22Rv1 (cell line): Measurements from ENCODE around the gene TRIM38.

Source experiments
- H3K27ac ChIP-seq: fragments of 450-650 bp; 2 replicates; pipeline ENCODE4 v1.5.1; 2017
- ZFX ChIP-seq: fragments of 450-650 bp; IDR thresholded peaks from 2 replicates; pipeline ENCODE4 v1.6.1; 2017; ENCODE audit warnings: antibody characterized with exemption, borderline replicate concordance
- TF ChIP-seq, protein P1 (sequence below): fragments of 450-650 bp; IDR thresholded peaks from 2 replicates; pipeline ENCODE4 v1.5.1; 2017; ENCODE audit warnings: mild to moderate bottlenecking

Gene TRIM38

DNA sequence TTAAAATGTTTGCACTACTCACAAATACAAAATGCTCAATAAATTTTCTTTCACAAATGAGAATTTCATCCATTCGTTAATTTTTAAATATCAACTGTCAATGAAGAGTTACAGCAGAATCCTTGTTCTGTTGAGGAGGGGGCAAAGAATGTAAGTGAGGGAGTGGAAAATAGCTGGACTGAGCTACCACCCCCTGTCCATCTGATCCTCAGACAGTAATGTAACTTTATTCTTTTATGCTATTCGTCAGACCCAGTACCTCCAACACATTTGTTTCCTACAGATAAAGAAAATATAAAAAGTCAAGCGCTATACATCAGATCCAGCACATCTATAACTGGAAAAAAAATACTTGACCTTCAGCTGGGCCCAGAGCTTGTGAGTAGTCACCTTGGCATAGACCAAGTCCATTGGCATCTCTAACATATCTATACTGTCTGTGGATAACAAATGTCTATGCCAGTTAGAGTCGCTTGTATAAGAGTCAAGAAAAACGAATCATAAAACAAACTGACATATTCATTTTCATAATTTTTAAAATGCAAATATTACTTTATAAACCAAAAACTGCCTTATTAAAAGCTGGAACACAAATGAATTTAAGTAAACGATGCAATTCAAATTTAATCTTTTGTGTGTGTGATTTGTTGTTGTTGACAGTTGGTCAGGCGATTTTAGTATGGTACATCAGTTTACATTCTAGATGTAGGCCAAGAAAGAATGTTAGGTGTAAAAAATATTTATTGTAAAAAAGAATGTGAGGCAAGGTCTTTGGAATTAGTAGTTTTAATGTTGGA, 67.5 kb downstream of the TRIM38 start:
- H3K27ac ChIP-seq = peak overlapping the region; percentile 100
- no peak for TF ChIP-seq ZFX

DNA sequence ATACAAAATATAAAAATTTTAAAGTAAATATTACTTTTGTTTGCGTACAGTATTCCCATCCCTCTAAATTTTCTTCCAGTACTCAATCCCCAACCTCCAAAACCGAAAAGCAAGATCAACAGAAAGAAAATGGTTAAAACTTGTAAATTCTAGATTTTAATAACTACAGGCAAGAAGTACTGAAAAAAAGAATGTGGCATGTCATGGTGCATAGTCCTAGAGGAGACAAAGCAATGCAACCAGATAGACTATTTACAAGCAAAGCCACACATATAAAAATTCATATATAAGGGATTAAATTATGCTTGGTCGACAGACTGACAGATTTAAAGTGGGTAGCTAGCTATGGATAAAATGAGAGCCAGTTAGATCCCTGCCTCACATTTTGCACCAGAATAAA, 68.1 kb downstream of the TRIM38 start:
- H3K27ac ChIP-seq = peak overlapping the region; percentile 100
- TF ChIP-seq, protein P1, sequence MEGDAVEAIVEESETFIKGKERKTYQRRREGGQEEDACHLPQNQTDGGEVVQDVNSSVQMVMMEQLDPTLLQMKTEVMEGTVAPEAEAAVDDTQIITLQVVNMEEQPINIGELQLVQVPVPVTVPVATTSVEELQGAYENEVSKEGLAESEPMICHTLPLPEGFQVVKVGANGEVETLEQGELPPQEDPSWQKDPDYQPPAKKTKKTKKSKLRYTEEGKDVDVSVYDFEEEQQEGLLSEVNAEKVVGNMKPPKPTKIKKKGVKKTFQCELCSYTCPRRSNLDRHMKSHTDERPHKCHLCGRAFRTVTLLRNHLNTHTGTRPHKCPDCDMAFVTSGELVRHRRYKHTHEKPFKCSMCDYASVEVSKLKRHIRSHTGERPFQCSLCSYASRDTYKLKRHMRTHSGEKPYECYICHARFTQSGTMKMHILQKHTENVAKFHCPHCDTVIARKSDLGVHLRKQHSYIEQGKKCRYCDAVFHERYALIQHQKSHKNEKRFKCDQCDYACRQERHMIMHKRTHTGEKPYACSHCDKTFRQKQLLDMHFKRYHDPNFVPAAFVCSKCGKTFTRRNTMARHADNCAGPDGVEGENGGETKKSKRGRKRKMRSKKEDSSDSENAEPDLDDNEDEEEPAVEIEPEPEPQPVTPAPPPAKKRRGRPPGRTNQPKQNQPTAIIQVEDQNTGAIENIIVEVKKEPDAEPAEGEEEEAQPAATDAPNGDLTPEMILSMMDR = no peak
- TF ChIP-seq ZFX = no peak

DNA sequence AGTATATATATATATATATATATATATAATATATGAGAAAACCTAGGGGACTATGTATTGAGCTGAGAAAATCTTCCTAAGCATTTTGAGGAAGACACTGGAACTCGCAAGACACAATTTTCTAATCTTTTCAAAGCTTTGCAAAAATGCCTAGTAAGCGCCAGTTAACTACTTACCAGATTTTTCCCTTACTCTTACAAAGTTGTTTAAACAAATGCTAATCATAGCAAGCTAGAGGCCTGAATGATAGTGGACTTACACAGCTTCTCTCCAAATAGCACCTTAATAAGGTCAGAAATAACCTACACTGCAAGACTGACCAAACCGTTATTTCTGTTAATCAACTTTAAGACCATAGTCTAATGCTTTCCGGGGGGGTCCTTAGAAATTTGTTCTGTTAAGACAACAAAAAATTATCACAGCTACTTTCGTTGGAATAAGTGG, 68.6 kb downstream of the TRIM38 start:
- peak overlapping the region; percentile 100 for H3K27ac ChIP-seq
- TF ChIP-seq, protein P1 = no peak
- TF ChIP-seq ZFX = no peak

DNA sequence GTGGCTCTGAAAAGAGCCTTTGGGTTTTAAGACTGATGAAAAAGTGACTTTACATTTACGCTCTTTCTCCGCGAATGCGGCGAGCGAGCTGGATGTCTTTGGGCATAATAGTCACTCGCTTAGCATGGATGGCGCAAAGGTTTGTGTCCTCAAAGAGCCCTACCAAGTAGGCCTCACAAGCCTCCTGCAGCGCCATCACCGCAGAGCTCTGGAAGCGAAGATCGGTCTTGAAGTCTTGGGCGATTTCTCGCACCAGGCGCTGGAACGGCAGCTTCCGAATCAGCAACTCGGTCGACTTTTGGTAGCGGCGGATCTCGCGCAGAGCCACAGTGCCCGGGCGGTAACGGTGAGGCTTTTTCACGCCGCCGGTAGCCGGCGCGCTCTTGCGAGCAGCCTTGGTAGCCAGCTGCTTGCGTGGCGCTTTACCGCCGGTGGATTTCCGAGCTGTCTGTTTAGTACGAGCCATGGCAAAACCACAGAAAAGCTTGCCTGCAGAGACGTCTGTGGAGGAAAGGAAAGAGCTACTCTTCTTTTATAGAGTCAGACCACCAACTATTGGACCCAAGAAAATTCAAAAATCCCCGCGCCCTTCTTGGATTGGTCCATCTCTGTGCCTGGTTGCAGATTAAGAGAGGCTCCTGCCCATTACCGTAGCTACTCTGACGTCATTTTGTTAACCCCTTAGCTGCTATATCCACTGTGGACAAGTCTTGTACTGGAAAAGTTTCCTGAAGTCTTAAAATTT, 69.2 kb downstream of the TRIM38 start:
- peak overlapping the region; percentile 100 for H3K27ac ChIP-seq

DNA sequence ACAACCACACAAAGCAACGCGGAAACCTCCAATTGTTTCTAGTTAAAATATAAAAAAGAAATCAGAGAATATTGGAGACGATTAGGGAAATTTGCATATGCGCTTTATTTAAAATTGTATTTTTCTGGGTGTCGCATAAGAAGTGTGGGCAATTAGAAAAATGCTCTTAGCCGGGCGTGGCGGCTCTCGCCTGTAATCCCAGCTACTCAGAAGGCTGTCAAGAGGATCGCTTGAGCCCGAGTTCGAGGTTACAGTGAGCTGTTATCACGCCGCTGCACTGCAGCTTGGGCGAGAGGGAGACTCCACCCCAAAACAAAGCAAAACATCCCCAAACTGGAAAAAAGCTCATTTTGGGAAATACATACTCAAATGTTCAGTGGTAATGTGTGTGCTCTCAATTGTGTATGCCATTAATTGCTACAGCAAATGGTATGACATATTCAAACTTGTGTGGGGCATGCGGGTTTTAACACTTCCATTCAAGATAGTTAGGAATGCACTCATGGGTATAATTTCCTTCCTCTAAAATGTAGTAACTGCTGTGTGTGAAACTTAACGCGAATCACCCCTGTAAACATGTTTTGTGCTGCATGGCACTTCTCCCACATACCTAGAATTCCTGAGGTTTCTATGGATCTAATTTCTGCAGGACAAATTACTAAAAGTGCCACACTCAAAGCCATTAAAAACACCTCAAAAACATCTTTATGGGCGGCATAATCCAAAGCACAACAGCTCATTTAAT, 69.9 kb downstream of the TRIM38 start:
- TF ChIP-seq, protein P1 = no peak
- no peak for TF ChIP-seq ZFX
- H3K27ac ChIP-seq = peak overlapping the region; percentile 100

More for the DNA sequence above, 69.2 kb downstream of the TRIM38 start:
- TF ChIP-seq ZFX = no peak
- TF ChIP-seq, protein P1 = peak; percentile 26; the same call in 1 of the 2 replicates

DNA sequence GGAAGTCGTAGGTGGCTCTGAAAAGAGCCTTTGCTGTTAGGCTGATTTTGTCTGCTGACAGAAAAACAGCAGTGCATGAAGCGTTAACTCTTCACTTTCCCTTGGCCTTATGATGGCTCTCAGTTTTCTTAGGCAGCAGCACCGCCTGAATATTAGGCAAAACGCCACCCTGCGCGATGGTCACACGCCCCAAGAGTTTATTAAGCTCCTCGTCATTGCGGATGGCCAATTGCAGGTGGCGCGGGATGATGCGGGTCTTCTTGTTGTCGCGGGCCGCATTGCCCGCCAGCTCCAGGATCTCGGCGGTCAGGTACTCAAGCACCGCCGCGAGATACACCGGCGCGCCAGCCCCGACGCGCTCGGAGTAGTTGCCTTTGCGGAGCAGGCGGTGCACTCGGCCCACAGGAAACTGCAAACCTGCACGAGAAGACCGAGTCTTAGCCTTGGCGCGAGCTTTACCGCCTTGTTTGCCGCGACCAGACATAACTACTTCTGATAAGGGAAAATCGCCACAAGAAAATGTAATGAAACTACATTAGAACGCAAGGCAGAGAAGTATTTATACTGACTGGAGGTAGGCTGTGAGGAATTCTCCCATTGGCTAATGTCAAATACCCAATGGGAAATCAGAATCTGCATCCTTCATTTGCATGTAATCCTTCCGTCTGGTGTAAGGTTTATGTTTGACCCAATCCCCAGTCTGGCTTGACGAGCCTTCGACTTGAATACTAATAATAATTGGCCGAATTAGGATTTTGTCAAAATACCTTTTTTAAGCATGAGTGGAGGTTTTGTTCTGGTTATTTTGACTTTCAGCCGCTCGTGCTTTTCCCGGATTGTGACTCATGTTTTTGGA, 70.7 kb downstream of the TRIM38 start:
- H3K27ac ChIP-seq = peak overlapping the region; percentile 100
- TF ChIP-seq ZFX = no peak
- TF ChIP-seq, protein P1 = no peak
